Right atrium auricular region (tissue), 2 donors: Measurements from ENCODE around the gene TUG1. TPM values are rescaled to one million over a fixed set of nuclear protein-coding genes. Genes with fewer than 3 reads are reported as not detected.

Source experiments
- DNase-seq: peaks from one replicate; pipeline ENCODE4 v3.0.0-alpha.2; 2019; ENCODE audit warnings: low spot score
- H3K27ac ChIP-seq, 2 donors: fragments of 200-600 bp; sonication (generic); 1 replicate in 1 of 2; 2 replicates in 1 of 2; pipeline ENCODE4 v1.5.1; 2016 to 2019
- H3K27me3 ChIP-seq, 2 donors: fragments of 200-600 bp; sonication (generic); one replicate each; pipeline versions ENCODE4 v1.5.1 to v1.6.0; 2017 to 2019
- H3K36me3 ChIP-seq: fragments of 200-600 bp; sonication (generic); one replicate; pipeline ENCODE4 v1.5.1; 2016
- H3K4me1 ChIP-seq, 2 donors: fragments of 200-600 bp; sonication (generic); one replicate each; pipeline versions ENCODE4 v1.5.1 to v1.6.0; 2017 to 2019
- H3K4me3 ChIP-seq, 2 donors: fragments of 200-600 bp; sonication (generic); 1 replicate in 1 of 2; 2 replicates in 1 of 2; pipeline ENCODE4 v1.5.1; 2017 to 2019; ENCODE audit warnings: mild to moderate bottlenecking in 1 of 2, moderate library complexity in 1 of 2
- H3K9me3 ChIP-seq, 2 donors: fragments of 200-600 bp; sonication (generic); one replicate each; pipeline ENCODE4 v1.5.1; 2019
- CTCF ChIP-seq, 2 donors: fragments of 200-600 bp; sonication (generic); IDR thresholded peaks; one replicate each; pipeline ENCODE4 v1.5.1; 2019; ENCODE audit warnings: antibody characterized with exemption in 2 of 2
- total RNA-seq, 2 donors: library from RNA; depleted of rRNA; stranded (reverse); fragments of >200 nt; gene quantifications; one replicate each; pipeline ENCODE4 v1.1.0, GENCODE V29; 2016

The TUG1 gene
- total RNA-seq, 2 donors from 2014 or later: 37.2 to 39.1 TPM

GRCh38 chr22:30931541-30932300, 37.3 kb upstream of the TUG1 start:
- TF ChIP-seq CTCF (IDR thresholded peaks at IDR 0.05): no peak
- Histone ChIP-seq H3K4me1 (no peaks in the 10 kb centered on the region), H3K27ac (no peak overlapping the region), H3K9me3 (no peaks in the 10 kb centered on the region), H3K36me3 (peaks cover 98% of the 10 kb centered on the region), H3K27me3 (no peaks in the 10 kb centered on the region), H3K4me3 (no peak overlapping the region)
- DNase-seq: no peak

GRCh38 chr22:30932661-30933060, 36.4 kb upstream of the TUG1 start:
- H3K4me3 ChIP-seq: no peak overlapping the region
- H3K27ac ChIP-seq: no peak overlapping the region
- no peaks in the 10 kb centered on the region for H3K9me3 ChIP-seq
- DNase-seq: no peak
- TF ChIP-seq CTCF (IDR thresholded peaks at IDR 0.05): no peak
- H3K36me3 ChIP-seq: peaks cover 98% of the 10 kb centered on the region
- no peaks in the 10 kb centered on the region for H3K27me3 ChIP-seq
- H3K4me1 ChIP-seq: no peaks in the 10 kb centered on the region

GRCh38 chr22:30933457-30933856, 35.6 kb upstream of the TUG1 start:
- DNase-seq: no peak
- H3K4me3 ChIP-seq: no peak overlapping the region
- H3K4me1 ChIP-seq: no peaks in the 10 kb centered on the region
- H3K27me3 ChIP-seq: no peaks in the 10 kb centered on the region
- H3K36me3 ChIP-seq: peaks cover 98% of the 10 kb centered on the region
- no peaks in the 10 kb centered on the region for H3K9me3 ChIP-seq
- no peak for TF ChIP-seq CTCF (IDR thresholded peaks at IDR 0.05)
- no peak overlapping the region for H3K27ac ChIP-seq

GRCh38 chr22:30934053-30934452, 35.0 kb upstream of the TUG1 start:
- no peak for DNase-seq
- Histone ChIP-seq H3K4me3 (no peak overlapping the region), H3K36me3 (peaks cover 98% of the 10 kb centered on the region)

GRCh38 chr22:30940685-30941362, 28.2 kb upstream of the TUG1 start:
- TF ChIP-seq CTCF (IDR thresholded peaks at IDR 0.05): no peak
- Histone ChIP-seq H3K27ac (no peak overlapping the region), H3K4me1 (peaks cover 0 to 8% of the 10 kb centered on the region in 2 donors), H3K36me3 (peaks cover 98% of the 10 kb centered on the region), H3K4me3 (no peak overlapping the region), H3K27me3 (no peaks in the 10 kb centered on the region), H3K9me3 (no peaks in the 10 kb centered on the region)
- no peak for DNase-seq

More at GRCh38 chr22:30934053-30934452, 35.0 kb upstream of the TUG1 start:
- Histone ChIP-seq H3K9me3 (no peaks in the 10 kb centered on the region), H3K27me3 (no peaks in the 10 kb centered on the region), H3K27ac (no peak overlapping the region), H3K4me1 (no peaks in the 10 kb centered on the region)
- no peak for TF ChIP-seq CTCF (IDR thresholded peaks at IDR 0.05)
